ENCODE results near the gene DPH7.
"Not testable (repeated sequence)": the region's sequence is repeated elsewhere in the genome, so short reads cannot be mapped to it uniquely, and the experiment has no call there.

GRCh38 chr9:137536594-137537131 is 42.1 kb downstream of the DPH7 start:
- not testable (repeated sequence) for TF ChIP-seq CTCF (IDR thresholded peaks at IDR 0.05 in 2 of 3, conservative IDR thresholded peaks at IDR 0.05 in 1 of 3; ENCODE audit: borderline replicate concordance in 1 of 3, insufficient read depth in 1 of 3, low read depth in 2 of 3, low read length in 2 of 3); ZNF274 (IDR thresholded peaks at IDR 0.05; ENCODE audit: low read depth, low read length); POLR2AphosphoS5 (IDR thresholded peaks at IDR 0.05; ENCODE audit: low read depth, low read length)

Measured in HCT116 (cell line).